GM10266 (cell line): ENCODE data around the gene LAMA2.
"Not testable (repeated sequence)": the region's sequence is repeated elsewhere in the genome, so short reads cannot be mapped to it uniquely, and the experiment has no call there.

Experiments used
- DNase-seq: peaks from one replicate; pipeline ENCODE4 v3.0.0; 2012; ENCODE audit errors: extremely low spot score
- CTCF ChIP-seq: IDR thresholded peaks from 2 replicates; pipeline ENCODE4 v1.5.1; 2012; ENCODE audit warnings: mild to moderate bottlenecking, low read depth; ENCODE audit not compliant: control insufficient read depth, insufficient read depth; ENCODE audit errors: missing control alignments

Gene LAMA2

GRCh38 chr6:129033180-129033579 is 150.2 kb downstream of the LAMA2 start:
- no peak for TF ChIP-seq CTCF
- DNase-seq = no peak

GRCh38 chr6:129033581-129033980 is 150.6 kb downstream of the LAMA2 start:
- TF ChIP-seq CTCF = no peak
- no peak for DNase-seq

GRCh38 chr6:129041563-129041962 is 158.6 kb downstream of the LAMA2 start:
- TF ChIP-seq CTCF = no peak
- no peak for DNase-seq

- no peak for TF ChIP-seq CTCF
- DNase-seq = no peak
Measured at GRCh38 chr6:129046526-129046925, 163.6 kb downstream of the LAMA2 start.

GRCh38 chr6:129047834-129048233 is 164.9 kb downstream of the LAMA2 start:
- DNase-seq = no peak
- no peak for TF ChIP-seq CTCF

GRCh38 chr6:129050086-129050485 is 167.1 kb downstream of the LAMA2 start:
- no peak for TF ChIP-seq CTCF
- DNase-seq = no peak

GRCh38 chr6:129053143-129053542 is 170.2 kb downstream of the LAMA2 start:
- DNase-seq = not testable (repeated sequence)

- DNase-seq = no peak
- no peak for TF ChIP-seq CTCF
Measured at GRCh38 chr6:129055796-129056195, 172.9 kb downstream of the LAMA2 start.
